Transverse colon (tissue), 4 donors: ENCODE results near the gene ICAM3. TPM values are rescaled to one million over a fixed set of nuclear protein-coding genes. Genes with fewer than 3 reads are reported as not detected.
A peak's percentile ranks its signal among the peaks of the same experiment; 100 is the strongest.

ENCODE experiments used
- DNase-seq: peaks from one replicate; pipeline ENCODE4 v3.0.0-alpha.2; 2019
- H3K27ac ChIP-seq, 4 donors: fragments of 200-600 bp; sonication (generic); 2 replicates each; pipeline ENCODE4 v1.5.1; 2016 to 2018; ENCODE audit warnings: inconsistent platforms in 4 of 4
- H3K27me3 ChIP-seq: fragments of 200-600 bp; sonication (generic); 2 replicates; pipeline ENCODE4 v1.5.1; 2017; ENCODE audit warnings: inconsistent platforms
- H3K36me3 ChIP-seq, 4 donors: fragments of 200-600 bp; sonication (generic); 2 replicates each; pipeline ENCODE4 v1.5.1; 2017 to 2019; ENCODE audit warnings: inconsistent platforms in 4 of 4
- H3K4me1 ChIP-seq, 4 donors: fragments of 200-600 bp; sonication (generic); 2 replicates each; pipeline ENCODE4 v1.5.1; 2017 to 2020; ENCODE audit warnings: inconsistent platforms in 4 of 4
- H3K4me3 ChIP-seq, 4 donors: fragments of 200-600 bp; sonication (generic); 1 replicate in 1 of 4; 2 replicates in 3 of 4; pipeline versions ENCODE4 v1.5.1 to v1.6.1; 2017 to 2019; ENCODE audit warnings: inconsistent platforms in 4 of 4
- H3K9me3 ChIP-seq, 2 donors: fragments of 200-600 bp; sonication (generic); 2 replicates each; pipeline ENCODE4 v1.5.1; 2017 to 2019; ENCODE audit warnings: inconsistent platforms in 2 of 2
- CTCF ChIP-seq, 5 experiments: fragments of 200-600 bp in 3 of 5; fragments of 450-650 bp in 2 of 5; sonication (generic) in 3 of 5; IDR thresholded peaks; 1 replicate in 2 of 5; 2 replicates in 3 of 5; pipeline ENCODE4 v1.5.1; 2016 to 2017; ENCODE audit warnings: antibody characterized with exemption in 5 of 5, inconsistent platforms in 3 of 5, mild to moderate bottlenecking in 2 of 5, moderate library complexity in 1 of 5
- EP300 ChIP-seq: sonication (generic); formaldehyde crosslinking; IDR thresholded peaks from one replicate; pipeline ENCODE4 v1.6.1; 2017; ENCODE audit warnings: antibody characterized with exemption, low read depth
- POLR2A ChIP-seq: fragments of 450-650 bp; IDR thresholded peaks from one replicate; pipeline ENCODE4 v1.6.1; 2016; ENCODE audit warnings: antibody characterized with exemption, mild to moderate bottlenecking, moderate library complexity
- POLR2AphosphoS5 ChIP-seq, 3 donors: sonication (generic); formaldehyde crosslinking; IDR thresholded peaks; one replicate each; pipeline ENCODE4 v1.6.1; 2016; ENCODE audit warnings: antibody characterized with exemption in 3 of 3
- WGBS, 2 donors: methylation state at CpG; one replicate each; pipeline ENCODE4 v1.1.5; 2018; ENCODE audit warnings: low coverage in 1 of 2; 5-methylcytosine and 5-hydroxymethylcytosine counted together
- in situ Hi-C, 4 donors: fragments of 200-750 bp; cut with MboI; loops; one replicate each; pipeline versions ENCODE4 v1.15.0 to v1.15.1; 2017; ENCODE audit warnings: low sequenced_read_pairs in 3 of 4, low pct_ligation_motif_present in 1 of 4, low pct_unique_long_range_greater_than_20kb in 1 of 4
- intact Hi-C: fragments of 100-400 bp; cut with DNase I; formaldehyde crosslinking; loops from one replicate; pipeline ENCODE4 v1.15.1; 2023; ENCODE audit warnings: low total_unique reads
- total RNA-seq, 4 donors: library from RNA; depleted of rRNA; stranded (reverse); fragments of >200 nt; gene quantifications; one replicate each; pipeline ENCODE4 v1.1.0, GENCODE V29; 2016

ICAM3 gene
- total RNA-seq, 4 donors from 2014 or later: 2.6 to 17.5 (median 8.6) TPM

DNA sequence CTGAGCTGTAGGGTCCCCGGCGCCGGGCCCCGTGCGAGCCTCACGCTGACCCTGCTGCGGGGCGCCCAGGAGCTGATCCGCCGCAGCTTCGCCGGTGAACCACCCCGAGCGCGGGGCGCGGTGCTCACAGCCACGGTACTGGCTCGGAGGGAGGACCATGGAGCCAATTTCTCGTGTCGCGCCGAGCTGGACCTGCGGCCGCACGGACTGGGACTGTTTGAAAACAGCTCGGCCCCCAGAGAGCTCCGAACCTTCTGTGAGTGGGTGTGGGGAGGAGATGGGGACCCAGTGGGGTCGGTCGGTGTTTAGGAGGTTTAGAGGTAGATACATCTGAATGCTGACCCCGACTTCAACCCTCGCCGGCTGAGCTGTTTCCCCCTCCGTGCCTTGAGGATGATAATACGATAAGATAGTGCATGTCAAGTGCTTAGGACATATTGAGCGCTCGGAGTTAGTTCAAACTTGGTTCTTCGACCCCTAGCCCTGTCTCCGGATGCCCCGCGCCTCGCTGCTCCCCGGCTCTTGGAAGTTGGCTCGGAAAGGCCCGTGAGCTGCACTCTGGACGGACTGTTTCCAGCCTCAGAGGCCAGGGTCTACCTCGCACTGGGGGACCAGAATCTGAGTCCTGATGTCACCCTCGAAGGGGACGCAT lies 47.7 kb downstream of the ICAM3 start:
- TF ChIP-seq CTCF (IDR thresholded peaks at IDR 0.05) (no peak), EP300 (no peak), POLR2A (no peak), POLR2AphosphoS5 (IDR thresholded peaks at IDR 0.05) (no peak)
- H3K4me3 ChIP-seq: peak overlapping the region; percentile 2 to 41 (median 22)
- no peak for DNase-seq
- peaks cover 100% of the 10 kb centered on the region for H3K27me3 ChIP-seq
- H3K4me1 ChIP-seq: peaks cover 47 to 80% (median 73%) of the 10 kb centered on the region in 4 donors
- in situ Hi-C loops: no loop called here
- intact Hi-C loops: no loop called here
- H3K27ac ChIP-seq: peak overlapping the region in 2 of 4 donors; percentile 11 to 18
- H3K9me3 ChIP-seq: no peaks in the 10 kb centered on the region
- no peaks in the 10 kb centered on the region for H3K36me3 ChIP-seq
- WGBS, 2 donors: 3 to 10% methylated on average over 11 to 41 of the region's 49 CpGs

DNA sequence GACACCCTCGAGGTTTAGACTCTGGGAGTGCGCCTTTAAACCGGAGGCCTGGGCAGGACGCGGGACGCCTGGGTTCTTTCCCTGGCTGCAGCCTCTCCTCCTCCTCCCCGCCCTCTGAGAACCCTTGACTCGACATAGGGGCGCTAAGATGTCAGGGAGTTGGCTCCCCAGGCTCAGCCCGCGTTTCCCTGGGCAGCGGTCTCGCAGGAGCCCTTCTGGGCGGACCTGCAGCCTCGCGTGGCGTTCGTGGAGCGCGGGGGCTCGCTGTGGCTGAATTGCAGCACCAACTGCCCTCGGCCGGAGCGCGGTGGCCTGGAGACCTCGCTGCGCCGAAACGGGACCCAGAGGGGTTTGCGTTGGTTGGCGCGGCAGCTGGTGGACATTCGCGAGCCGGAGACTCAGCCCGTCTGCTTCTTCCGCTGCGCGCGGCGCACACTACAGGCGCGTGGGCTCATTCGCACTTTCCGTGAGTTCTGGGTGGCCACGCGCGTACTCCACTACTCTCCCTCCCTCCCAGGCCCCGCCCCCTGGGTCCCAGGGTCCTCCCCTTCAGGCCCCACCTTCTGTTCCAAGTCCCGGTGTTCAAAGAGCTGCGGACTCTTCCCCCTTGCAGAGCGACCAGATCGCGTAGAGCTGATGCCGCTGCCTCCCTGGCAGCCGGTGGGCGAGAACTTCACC lies 48.4 kb downstream of the ICAM3 start:
- WGBS, 2 donors: 0% methylated on average over 32 of the region's 57 CpGs; no CpG with 5 or more reads in 1 of the 2 donors
- TF ChIP-seq EP300 (no peak), POLR2AphosphoS5 (IDR thresholded peaks at IDR 0.05) (peak in 1 of 3 donors; percentile 13)
- in situ Hi-C loops: no loop called here
- intact Hi-C loops: no loop called here
- peak; percentile 76 for DNase-seq
- H3K4me3 ChIP-seq: peak overlapping the region; percentile 2 to 41 (median 22)
- peaks cover 45 to 75% (median 71%) of the 10 kb centered on the region in 4 donors for H3K4me1 ChIP-seq
- H3K27ac ChIP-seq: peak overlapping the region in 2 of 4 donors; percentile 11 to 18
- no peaks in the 10 kb centered on the region for H3K36me3 ChIP-seq
- peaks cover 95% of the 10 kb centered on the region for H3K27me3 ChIP-seq
- no peaks in the 10 kb centered on the region for H3K9me3 ChIP-seq

GRCh38 chr19:10290357-10290875 lies 49.0 kb downstream of the ICAM3 start:
- H3K27ac ChIP-seq: no peak overlapping the region
- intact Hi-C loops: no loop called here
- in situ Hi-C loops: no loop called here
- TF ChIP-seq POLR2A (no peak), EP300 (no peak), POLR2AphosphoS5 (IDR thresholded peaks at IDR 0.05) (no peak), CTCF (IDR thresholded peaks at IDR 0.05) (no peak)
- H3K9me3 ChIP-seq: no peaks in the 10 kb centered on the region
- H3K27me3 ChIP-seq: peaks cover 89% of the 10 kb centered on the region
- H3K4me3 ChIP-seq: peak overlapping the region in 2 of 4 donors; percentile 36 to 41
- WGBS, 2 donors: 2 to 29% methylated on average over 1 to 30 of the region's 30 CpGs
- H3K4me1 ChIP-seq: peaks cover 41 to 69% (median 65%) of the 10 kb centered on the region in 4 donors
- H3K36me3 ChIP-seq: no peaks in the 10 kb centered on the region
- DNase-seq: peak; percentile 15

GRCh38 chr19:10289836-10290356 lies 49.5 kb downstream of the ICAM3 start, which contains the start of gene ICAM5:
Gene ICAM5 (plus strand): TSS chr19:10289952. CDS start chr19:10290044, 92 bp downstream.
- in situ Hi-C loops: no loop called here
- 4 to 5% methylated on average over 7 to 36 of the region's 45 CpGs for WGBS, 2 donors
- peak; percentile 13 for DNase-seq
- Histone ChIP-seq H3K4me1 (peaks cover 36 to 64% (median 60%) of the 10 kb centered on the region in 4 donors), H3K27ac (no peak within 1 kb of the TSS), H3K36me3 (no peaks in the 10 kb centered on the region), H3K9me3 (no peaks in the 10 kb centered on the region), H3K27me3 (peaks cover 84% of the 10 kb centered on the region), H3K4me3 (peak within 1 kb of the TSS in 2 of 4 donors; percentile 36 to 41)
- intact Hi-C loops: loop anchor here (5.0 kb wide), 1 partner anchor 642 kb away; no protein-coding TSS in a partner anchor
- no peak for TF ChIP-seq EP300
- TF ChIP-seq CTCF (IDR thresholded peaks at IDR 0.05): no peak
- TF ChIP-seq POLR2AphosphoS5 (IDR thresholded peaks at IDR 0.05): no peak
- TF ChIP-seq POLR2A: no peak
